Measurements from ENCODE around the gene WSB2.

Gene WSB2

GRCh38 chr12:118052324-118053070 lies 8.5 kb downstream of the WSB2 start:
- DNase-seq (ENCODE audit: low spot score), result peak; percentile 97

GRCh38 chr12:118050972-118051910 lies 9.7 kb downstream of the WSB2 start:
- H3K27ac ChIP-seq, result peak overlapping the region; percentile 82
- no peak for DNase-seq (ENCODE audit: low spot score)
- ChIA-PET POLR2A (ENCODE audit: low non-redundant PET) (no interaction called here), CTCF (interaction anchor here (0.5 kb wide), 1 partner anchor 1168 kb away, joined by 3 read pairs; no protein-coding TSS in a partner anchor)
- TF ChIP-seq CTCF (conservative IDR thresholded peaks at IDR 0.05; ENCODE audit: low read depth), result no peak

More at GRCh38 chr12:118052324-118053070, 8.5 kb downstream of the WSB2 start:
- ChIA-PET POLR2A (ENCODE audit: low non-redundant PET) (no interaction called here), CTCF (no interaction called here)
- TF ChIP-seq CTCF (conservative IDR thresholded peaks at IDR 0.05; ENCODE audit: low read depth), result no peak
- H3K27ac ChIP-seq, result peak overlapping the region; percentile 82

- CTCF ChIA-PET, result interaction anchor here (0.6 kb wide), 1 partner anchor 191 kb away, joined by 8 read pairs; no protein-coding TSS in a partner anchor
- POLR2A ChIA-PET (ENCODE audit: low non-redundant PET), result no interaction called here
- TF ChIP-seq CTCF (conservative IDR thresholded peaks at IDR 0.05; ENCODE audit: low read depth), result no peak
- DNase-seq (ENCODE audit: low spot score), result no peak
- no peak overlapping the region for H3K27ac ChIP-seq
Observed at GRCh38 chr12:118046430-118046829, 14.5 kb downstream of the WSB2 start.

DNA sequence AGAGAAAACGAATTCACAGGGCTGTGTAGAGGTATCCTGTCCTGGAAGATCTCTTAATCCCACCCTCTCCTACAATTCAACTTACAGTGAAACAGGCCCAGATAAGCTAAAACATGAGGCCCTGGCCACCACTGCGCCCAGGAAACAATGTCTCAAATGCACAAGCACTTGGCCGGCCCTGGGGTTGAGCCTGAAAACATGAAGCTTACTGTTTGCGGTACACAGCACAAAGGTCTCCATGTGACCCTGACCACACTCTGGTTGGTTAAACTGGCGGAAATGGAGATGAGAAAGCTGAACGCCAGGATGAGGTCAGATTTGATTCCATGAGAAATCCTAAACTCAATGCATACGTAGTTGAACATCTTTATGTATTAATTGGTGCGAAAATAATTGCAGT lies 16.4 kb downstream of the WSB2 start:
- no peak overlapping the region for H3K27ac ChIP-seq
- ChIA-PET POLR2A (ENCODE audit: low non-redundant PET) (no interaction called here), CTCF (interaction anchor here (0.5 kb wide), 1 partner anchor 19 kb away, joined by 3 read pairs; no protein-coding TSS in a partner anchor)
- no peak for TF ChIP-seq CTCF (conservative IDR thresholded peaks at IDR 0.05; ENCODE audit: low read depth)
- no peak for DNase-seq (ENCODE audit: low spot score)

- no peak overlapping the region for H3K27ac ChIP-seq
- no peak for TF ChIP-seq CTCF (conservative IDR thresholded peaks at IDR 0.05; ENCODE audit: low read depth)
- DNase-seq (ENCODE audit: low spot score), result no peak
- ChIA-PET POLR2A (ENCODE audit: low non-redundant PET) (no interaction called here), CTCF (interaction anchor here (0.5 to 0.7 kb wide), 2 partner anchors 20 to 48 kb away, joined by 3 to 6 read pairs; no protein-coding TSS in a partner anchor)
Observed at GRCh38 chr12:118044075-118044474, 16.9 kb downstream of the WSB2 start.

GRCh38 chr12:118042091-118042490 lies 18.9 kb downstream of the WSB2 start:
- no peak overlapping the region for H3K27ac ChIP-seq
- TF ChIP-seq CTCF (conservative IDR thresholded peaks at IDR 0.05; ENCODE audit: low read depth), result no peak
- CTCF ChIA-PET, result interaction anchor here (0.9 kb wide), 1 partner anchor 10 kb away, joined by 4 read pairs; no protein-coding TSS in a partner anchor
- POLR2A ChIA-PET (ENCODE audit: low non-redundant PET), result no interaction called here
- no peak for DNase-seq (ENCODE audit: low spot score)

Measured in RWPE1 (cell line).